Measurements from ENCODE around the gene DENND1A.

- TF ChIP-seq REST (IDR thresholded peaks at IDR 0.05; ENCODE audit: insufficient read depth in 1 of 2, low read depth in 2 of 2, low read length in 2 of 2) (no peak), SIN3A (IDR thresholded peaks at IDR 0.05; ENCODE audit: borderline replicate concordance, insufficient read depth, low read length) (no peak)
These were observed 205.6 kb downstream of the DENND1A start for GRCh38 chr9:123724211-123724796.

All from PFSK-1 (cell line).